Kidney epithelial cell (primary cell): ENCODE measurements around the gene ZBTB34. TPM values are rescaled to one million over a fixed set of nuclear protein-coding genes. Genes with fewer than 3 reads are reported as not detected.

Experiments used
- DNase-seq: peaks from one replicate; pipeline ENCODE4 v3.0.0-alpha.2; 2010; ENCODE audit warnings: low read depth
- H3K27me3 ChIP-seq: 2 replicates; pipeline ENCODE4 v1.6.0; 2011; ENCODE audit warnings: low read length; ENCODE audit not compliant: control insufficient read depth, insufficient read depth
- H3K36me3 ChIP-seq: 2 replicates; pipeline ENCODE4 v1.5.1; 2011; ENCODE audit warnings: low read length; ENCODE audit not compliant: control insufficient read depth, insufficient read depth
- H3K4me3 ChIP-seq: 2 replicates; pipeline ENCODE4 v1.5.1; 2011; ENCODE audit warnings: low read depth, mild to moderate bottlenecking, control low read depth, low read length
- CTCF ChIP-seq: IDR thresholded peaks from 2 replicates; pipeline ENCODE4 v1.5.1; 2011; ENCODE audit warnings: mild to moderate bottlenecking, moderate library complexity, low read length, control low read depth, inconsistent platforms; ENCODE audit not compliant: insufficient read depth, poor library complexity, severe bottlenecking
- total RNA-seq: library from RNA; depleted of rRNA; stranded (reverse); fragments of >200 nt; gene quantifications from 2 replicates; pipeline ENCODE4 v1.2.3, GENCODE V29; 2015

The ZBTB34 gene
- total RNA-seq, 1 donor from 2014 or later, result 11.2 TPM

- no peak for TF ChIP-seq CTCF
- no peak for DNase-seq
- H3K36me3 ChIP-seq, result no peaks in the 10 kb centered on the region
- H3K27me3 ChIP-seq, result peaks cover 9% of the 10 kb centered on the region
- no peak overlapping the region for H3K4me3 ChIP-seq
Observed at GRCh38 chr9:126915846-126916543, 55.6 kb downstream of the ZBTB34 start.

- H3K4me3 ChIP-seq, result no peak overlapping the region
- no peaks in the 10 kb centered on the region for H3K36me3 ChIP-seq
- TF ChIP-seq CTCF, result no peak
- no peak for DNase-seq
- H3K27me3 ChIP-seq, result peaks cover 9% of the 10 kb centered on the region
Observed at GRCh38 chr9:126916909-126917308, 56.5 kb downstream of the ZBTB34 start.

GRCh38 chr9:126919193-126919592, 58.8 kb downstream of the ZBTB34 start:
- no peaks in the 10 kb centered on the region for H3K36me3 ChIP-seq
- H3K27me3 ChIP-seq, result peaks cover 6% of the 10 kb centered on the region
- H3K4me3 ChIP-seq, result no peak overlapping the region
- no peak for TF ChIP-seq CTCF
- no peak for DNase-seq

- Histone ChIP-seq H3K27me3 (peaks cover 9% of the 10 kb centered on the region), H3K4me3 (no peak overlapping the region), H3K36me3 (no peaks in the 10 kb centered on the region)
- TF ChIP-seq CTCF, result no peak
- DNase-seq, result no peak
Observed at GRCh38 chr9:126925876-126926275, 65.4 kb downstream of the ZBTB34 start.

- Histone ChIP-seq H3K27me3 (peaks cover 9% of the 10 kb centered on the region), H3K4me3 (no peak overlapping the region), H3K36me3 (no peaks in the 10 kb centered on the region)
- DNase-seq, result no peak
- no peak for TF ChIP-seq CTCF
Observed at GRCh38 chr9:126926364-126926763, 65.9 kb downstream of the ZBTB34 start.

- no peak for TF ChIP-seq CTCF
- DNase-seq, result no peak
- Histone ChIP-seq H3K27me3 (peaks cover 9% of the 10 kb centered on the region), H3K4me3 (no peak overlapping the region), H3K36me3 (no peaks in the 10 kb centered on the region)
Observed at GRCh38 chr9:126927419-126927818, 67.0 kb downstream of the ZBTB34 start.
